Measurements from ENCODE around the gene AOPEP.

Gene AOPEP

DNA sequence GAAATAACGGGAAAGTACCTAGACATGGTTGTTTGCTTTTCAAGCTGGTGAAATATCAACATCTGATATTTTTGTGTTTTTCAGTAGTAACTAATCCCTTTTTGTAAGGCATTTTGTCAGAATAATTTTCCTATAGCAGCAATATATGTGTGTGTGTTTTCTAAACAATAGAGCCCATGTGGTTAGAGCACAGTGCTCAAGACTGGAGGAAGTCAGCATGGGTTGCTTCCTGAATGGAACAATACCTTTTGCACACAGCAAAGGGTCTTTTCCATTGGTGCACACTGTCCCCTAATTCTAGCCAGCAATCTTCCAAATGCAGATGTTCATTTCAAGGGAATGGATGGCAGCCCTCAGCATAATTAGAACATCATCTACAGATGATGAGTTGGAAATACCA, 270.1 kb downstream of the AOPEP start:
- Mint-ChIP-seq H3K27me3 (peaks cover 23% of the 10 kb centered on the region), H3K27ac (no peak overlapping the region), H3K36me3 (ENCODE audit: low read depth) (no peaks in the 10 kb centered on the region), H3K9me3 (no peaks in the 10 kb centered on the region), H3K4me1 (ENCODE audit: low read depth) (no peaks in the 10 kb centered on the region), H3K4me3 (no peak overlapping the region)

DNA sequence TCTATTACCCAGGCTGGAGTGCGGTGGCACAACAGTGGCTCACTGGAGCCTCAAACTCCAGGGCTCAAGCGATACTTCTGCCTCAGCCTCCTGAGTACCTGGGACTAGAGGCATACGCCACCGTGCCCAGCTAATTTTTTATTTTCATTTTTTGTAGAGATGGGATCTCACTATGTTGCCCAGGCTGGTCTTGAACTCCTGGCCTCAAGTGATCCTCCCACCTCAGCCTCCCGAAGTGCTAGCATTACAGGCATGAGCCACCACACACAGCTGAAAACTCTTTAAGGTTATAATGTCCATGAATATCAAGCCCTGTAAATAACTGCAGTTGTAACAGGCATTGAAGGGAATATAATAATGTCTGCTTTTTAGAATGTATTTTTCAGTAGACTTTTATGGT, 271.2 kb downstream of the AOPEP start:
- no peaks in the 10 kb centered on the region for H3K4me1 Mint-ChIP-seq (ENCODE audit: low read depth)
- no peaks in the 10 kb centered on the region for H3K9me3 Mint-ChIP-seq
- H3K4me3 Mint-ChIP-seq = no peak overlapping the region
- no peak overlapping the region for H3K27ac Mint-ChIP-seq
- H3K27me3 Mint-ChIP-seq = peaks cover 34% of the 10 kb centered on the region
- H3K36me3 Mint-ChIP-seq (ENCODE audit: low read depth) = no peaks in the 10 kb centered on the region

DNA sequence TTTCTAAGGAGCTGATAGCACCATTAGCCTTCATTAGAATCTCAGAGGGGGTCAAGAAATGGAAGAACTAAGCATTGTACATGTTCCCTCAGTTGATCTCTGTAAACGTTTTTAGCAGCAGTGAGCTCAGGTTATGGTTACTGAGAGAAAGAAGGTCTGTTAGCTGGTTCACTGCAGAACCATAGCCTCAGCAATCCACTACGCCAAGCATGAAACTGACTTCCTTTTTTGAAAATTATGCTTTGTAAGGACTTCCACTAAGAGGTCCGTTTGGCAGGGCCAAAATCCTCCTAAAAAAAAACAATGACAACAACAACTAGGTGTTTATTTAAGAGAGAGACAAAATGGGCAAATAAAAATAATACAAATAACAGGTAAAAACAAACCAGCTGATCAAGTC, 273.3 kb downstream of the AOPEP start:
- H3K4me3 Mint-ChIP-seq = no peak overlapping the region
- H3K27me3 Mint-ChIP-seq = peaks cover 48% of the 10 kb centered on the region
- H3K27ac Mint-ChIP-seq = no peak overlapping the region
- H3K4me1 Mint-ChIP-seq (ENCODE audit: low read depth) = peaks cover 5% of the 10 kb centered on the region
- no peaks in the 10 kb centered on the region for H3K9me3 Mint-ChIP-seq
- H3K36me3 Mint-ChIP-seq (ENCODE audit: low read depth) = no peaks in the 10 kb centered on the region

DNA sequence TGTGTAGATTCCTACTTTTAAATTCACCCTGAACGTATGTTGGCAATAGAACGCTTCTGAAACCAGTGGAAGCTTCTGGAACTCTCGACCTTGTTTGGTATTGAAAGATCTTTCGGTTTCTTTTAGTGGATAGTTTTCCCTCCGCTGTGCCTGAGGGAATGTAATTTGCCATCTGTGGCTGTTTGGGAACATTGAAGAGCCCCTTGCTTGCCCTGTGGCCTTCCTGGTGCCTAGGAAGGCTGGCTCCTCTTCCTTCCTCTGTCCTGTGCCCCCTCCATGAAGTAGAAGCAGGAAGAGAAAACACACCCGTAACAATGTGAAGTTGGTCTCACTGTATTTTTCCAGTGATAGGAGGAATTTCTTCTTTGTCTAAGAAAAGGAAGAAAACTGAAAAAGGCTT, 274.3 kb downstream of the AOPEP start:
- peaks cover 54% of the 10 kb centered on the region for H3K27me3 Mint-ChIP-seq
- H3K27ac Mint-ChIP-seq = no peak overlapping the region
- H3K9me3 Mint-ChIP-seq = no peaks in the 10 kb centered on the region
- no peaks in the 10 kb centered on the region for H3K36me3 Mint-ChIP-seq (ENCODE audit: low read depth)
- H3K4me3 Mint-ChIP-seq = no peak overlapping the region
- H3K4me1 Mint-ChIP-seq (ENCODE audit: low read depth) = peaks cover 5% of the 10 kb centered on the region

DNA sequence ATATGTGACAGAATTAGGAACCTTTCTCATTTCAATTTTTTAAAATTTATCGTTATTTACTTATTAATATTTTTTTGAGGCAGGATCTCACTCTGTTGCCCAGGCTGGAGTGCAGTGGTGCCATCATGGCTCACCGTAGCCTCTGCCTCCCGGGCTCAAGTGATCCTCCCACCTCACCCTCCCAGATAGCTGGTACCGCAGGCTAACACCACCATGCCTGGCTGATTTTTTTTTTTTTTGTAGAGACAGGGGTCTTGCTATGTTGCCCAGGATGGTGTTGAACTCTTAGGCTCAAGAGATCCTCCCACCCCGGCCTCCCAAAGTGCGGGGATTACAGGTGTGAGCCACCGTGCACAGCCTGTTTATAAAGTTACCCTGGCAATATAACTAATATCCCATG, 275.2 kb downstream of the AOPEP start:
- Mint-ChIP-seq H3K4me3 (no peak overlapping the region), H3K4me1 (ENCODE audit: low read depth) (peaks cover 10% of the 10 kb centered on the region), H3K36me3 (ENCODE audit: low read depth) (peaks cover 8% of the 10 kb centered on the region), H3K27ac (no peak overlapping the region), H3K9me3 (no peaks in the 10 kb centered on the region), H3K27me3 (peaks cover 63% of the 10 kb centered on the region)

DNA sequence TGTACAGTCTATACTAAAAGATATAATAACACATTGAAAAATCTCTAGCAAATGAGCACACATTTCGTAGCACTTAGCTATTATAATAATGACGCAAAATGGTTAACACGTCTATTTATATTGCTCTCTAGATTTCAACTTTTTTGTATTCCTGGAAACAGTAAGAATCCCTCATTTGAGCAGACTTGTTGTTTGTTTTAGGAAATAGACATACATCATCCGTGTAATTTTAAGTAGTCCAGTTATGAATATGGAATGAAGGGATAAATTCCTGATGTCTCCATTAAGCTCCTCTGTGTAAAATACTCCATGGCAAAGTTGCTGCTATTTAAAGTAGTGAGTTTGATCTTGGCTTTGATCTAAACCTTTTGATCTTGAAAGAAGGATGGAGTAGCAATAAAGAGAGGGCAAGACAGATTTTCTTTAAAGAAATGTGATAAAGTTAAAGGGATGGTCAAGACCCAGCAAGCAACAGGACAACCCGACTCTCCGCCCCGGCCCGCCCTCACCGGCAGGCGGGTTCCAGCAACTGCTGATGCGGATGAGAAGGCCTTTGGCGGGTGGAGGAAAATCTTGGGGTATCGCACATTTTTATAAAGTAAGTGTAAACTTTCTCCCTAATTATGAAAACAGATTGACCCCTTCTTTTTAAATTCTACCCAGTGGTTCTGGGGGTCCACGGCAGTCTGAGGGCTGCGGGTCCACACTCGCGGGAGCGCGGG, 277.4 kb downstream of the AOPEP start:
- Mint-ChIP-seq H3K27ac (no peak overlapping the region), H3K4me1 (ENCODE audit: low read depth) (peaks cover 31% of the 10 kb centered on the region), H3K27me3 (peaks cover 60% of the 10 kb centered on the region), H3K36me3 (ENCODE audit: low read depth) (peaks cover 12% of the 10 kb centered on the region), H3K9me3 (no peaks in the 10 kb centered on the region), H3K4me3 (peak overlapping the region; percentile 78)

DNA sequence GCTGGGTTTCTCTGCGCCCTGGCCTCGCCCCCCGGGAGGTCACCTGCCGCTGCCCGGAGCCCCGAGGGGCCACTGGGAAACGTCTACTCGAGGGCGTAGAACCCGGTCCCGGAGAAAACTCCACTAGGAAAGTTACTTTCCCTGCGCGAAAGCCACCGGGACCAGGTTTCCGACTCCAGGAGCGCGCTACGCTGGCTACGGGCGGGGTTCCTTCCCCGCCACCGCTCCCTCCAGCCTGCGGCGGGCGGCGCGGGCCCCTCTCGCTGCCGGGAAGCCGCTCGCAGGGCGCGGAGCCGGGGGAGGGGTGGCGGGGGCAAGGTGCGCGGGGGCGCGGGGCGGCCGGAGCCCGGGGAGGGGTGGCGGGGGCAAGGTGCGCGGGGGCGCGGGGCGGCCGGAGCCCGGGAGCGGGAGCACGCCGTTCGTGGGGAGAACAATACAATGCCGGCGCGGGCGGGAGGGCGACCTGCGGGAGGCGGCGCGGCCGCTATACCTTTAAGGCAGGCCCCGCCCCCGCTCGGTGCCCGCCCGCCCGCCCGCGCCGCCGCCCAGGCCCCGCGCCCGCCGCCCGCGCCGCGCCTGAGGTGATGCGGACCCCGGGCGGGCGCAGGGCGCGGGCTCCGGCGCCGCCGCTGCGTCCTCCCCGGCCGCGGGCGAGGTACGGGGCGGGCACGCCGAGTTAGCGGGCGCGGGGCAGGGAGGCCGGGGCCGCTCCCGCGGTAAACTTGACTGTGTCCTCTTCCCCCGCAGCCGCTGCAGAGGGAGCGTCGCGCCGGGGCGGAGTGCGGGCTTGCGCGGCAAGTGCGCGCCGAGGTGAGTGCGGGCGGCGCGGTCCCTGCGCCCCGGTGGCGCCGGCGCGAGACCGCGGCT, 278.1 kb downstream of the AOPEP start:
- H3K27me3 Mint-ChIP-seq = peaks cover 53% of the 10 kb centered on the region
- H3K36me3 Mint-ChIP-seq (ENCODE audit: low read depth) = peaks cover 12% of the 10 kb centered on the region

DNA sequence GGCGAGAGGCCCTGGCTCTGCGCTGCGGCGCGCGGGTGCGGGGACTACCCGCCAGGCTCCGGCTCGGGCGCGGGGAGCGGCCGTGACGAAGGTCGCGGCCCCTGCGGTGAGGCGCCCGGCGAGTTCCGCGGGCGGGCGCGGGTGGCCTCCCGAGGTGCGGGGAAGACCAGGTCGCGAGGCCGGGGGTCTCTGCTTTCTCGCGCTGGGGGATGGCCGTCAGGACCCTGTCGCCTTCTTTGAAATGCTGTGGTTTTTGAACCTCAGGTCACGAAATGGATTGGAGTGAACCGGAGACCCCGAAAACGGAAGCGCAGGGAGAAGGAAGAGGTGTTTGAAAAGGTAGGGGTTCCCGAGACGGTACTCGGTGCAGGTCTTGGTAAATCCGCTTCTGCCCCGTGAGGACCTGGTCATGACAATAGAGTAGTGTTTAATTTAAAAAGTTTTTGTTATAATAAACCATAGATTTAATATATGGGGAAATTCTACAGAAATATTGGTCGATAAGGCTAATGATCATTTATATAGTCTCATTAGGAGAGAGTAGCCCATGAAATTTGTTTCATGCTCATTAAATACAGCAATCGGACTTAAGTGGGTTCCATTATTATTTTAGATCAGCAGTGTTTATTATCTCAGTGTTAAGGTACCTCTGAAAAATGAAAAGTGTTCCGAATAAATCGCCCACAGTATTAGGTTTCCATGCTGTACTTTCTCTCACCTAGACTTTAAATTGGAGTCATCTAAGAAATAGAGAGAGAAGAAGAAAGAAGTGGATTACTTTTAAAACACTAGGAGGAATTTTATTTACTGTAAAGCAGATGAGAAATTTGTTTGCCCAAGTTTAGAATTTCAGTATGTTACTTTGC, 279.0 kb downstream of the AOPEP start:
- Mint-ChIP-seq H3K27ac (no peak overlapping the region), H3K36me3 (ENCODE audit: low read depth) (peaks cover 12% of the 10 kb centered on the region), H3K4me3 (peak overlapping the region; percentile 73), H3K4me1 (ENCODE audit: low read depth) (peaks cover 31% of the 10 kb centered on the region), H3K9me3 (no peaks in the 10 kb centered on the region), H3K27me3 (peaks cover 49% of the 10 kb centered on the region)

More for the DNA sequence above, 278.1 kb downstream of the AOPEP start:
- H3K4me1 Mint-ChIP-seq (ENCODE audit: low read depth) = peaks cover 31% of the 10 kb centered on the region
- no peaks in the 10 kb centered on the region for H3K9me3 Mint-ChIP-seq
- no peak overlapping the region for H3K27ac Mint-ChIP-seq
- H3K4me3 Mint-ChIP-seq = peak overlapping the region; percentile 78

DNA sequence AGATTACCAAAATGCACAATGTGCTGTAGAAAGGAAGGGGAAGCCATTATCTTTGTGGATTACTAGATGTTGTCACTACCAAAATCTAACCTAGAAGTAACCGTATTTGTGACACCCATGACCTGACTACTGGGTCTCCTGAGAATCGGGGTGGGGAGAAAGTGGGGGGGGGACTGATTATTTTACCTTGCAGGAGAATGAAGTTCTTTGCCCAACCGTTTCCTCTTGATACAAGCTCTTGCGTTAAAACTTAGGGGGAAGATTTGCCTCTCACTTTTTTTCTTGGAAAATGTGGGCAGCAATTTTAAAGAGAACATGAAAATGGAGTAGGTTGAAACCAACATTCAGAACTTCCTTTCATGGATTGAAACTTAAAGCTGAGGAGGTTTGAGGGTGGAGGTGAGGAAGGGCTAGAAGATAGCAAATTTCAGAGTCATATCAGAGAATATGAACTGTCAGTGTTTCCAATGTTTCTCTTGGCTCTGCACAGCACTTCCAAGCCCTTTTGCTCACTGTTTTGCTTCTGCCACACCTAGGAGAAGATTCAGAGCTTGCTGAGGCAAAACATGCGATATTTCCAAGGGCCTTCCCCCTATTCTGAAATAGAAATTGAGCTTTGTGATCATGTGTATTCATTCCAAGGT, 280.8 kb downstream of the AOPEP start:
- peaks cover 33% of the 10 kb centered on the region for H3K27me3 Mint-ChIP-seq
- peaks cover 12% of the 10 kb centered on the region for H3K36me3 Mint-ChIP-seq (ENCODE audit: low read depth)
- H3K9me3 Mint-ChIP-seq = no peaks in the 10 kb centered on the region
- no peak overlapping the region for H3K27ac Mint-ChIP-seq
- H3K4me3 Mint-ChIP-seq = no peak overlapping the region
- H3K4me1 Mint-ChIP-seq (ENCODE audit: low read depth) = peaks cover 31% of the 10 kb centered on the region

DNA sequence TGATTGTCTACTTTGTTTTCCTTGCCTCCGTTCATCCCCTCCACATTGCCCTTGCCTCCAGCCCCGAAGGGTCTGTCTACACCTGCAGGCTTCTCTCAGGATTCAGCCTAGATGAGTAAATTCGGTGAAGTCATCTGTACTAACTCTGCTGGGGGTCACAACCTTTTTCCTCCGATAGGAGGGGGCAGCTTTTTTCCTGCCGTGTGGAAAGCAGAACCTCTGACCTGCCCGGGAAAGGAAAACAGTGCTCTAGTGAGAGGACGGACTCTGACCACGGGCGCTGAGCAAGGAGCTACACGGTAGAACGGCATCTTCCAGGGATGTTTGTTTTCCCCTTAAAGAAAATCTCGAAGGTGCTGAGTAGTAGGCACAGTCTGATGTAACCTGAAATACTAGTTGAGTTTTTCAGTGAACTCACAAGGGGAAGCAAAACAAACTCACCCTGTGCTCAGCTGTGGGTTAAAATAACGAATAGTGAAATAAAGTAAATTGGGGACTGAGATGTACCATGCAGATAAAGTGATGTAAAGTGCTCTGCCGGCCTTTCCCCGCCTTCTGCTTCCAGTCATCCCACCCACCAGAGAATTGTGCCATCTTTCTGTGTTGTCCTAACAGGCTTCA, 281.8 kb downstream of the AOPEP start:
- Mint-ChIP-seq H3K27ac (no peak overlapping the region), H3K4me3 (no peak overlapping the region), H3K9me3 (no peaks in the 10 kb centered on the region), H3K4me1 (ENCODE audit: low read depth) (peaks cover 31% of the 10 kb centered on the region), H3K36me3 (ENCODE audit: low read depth) (peaks cover 12% of the 10 kb centered on the region), H3K27me3 (peaks cover 24% of the 10 kb centered on the region)

DNA sequence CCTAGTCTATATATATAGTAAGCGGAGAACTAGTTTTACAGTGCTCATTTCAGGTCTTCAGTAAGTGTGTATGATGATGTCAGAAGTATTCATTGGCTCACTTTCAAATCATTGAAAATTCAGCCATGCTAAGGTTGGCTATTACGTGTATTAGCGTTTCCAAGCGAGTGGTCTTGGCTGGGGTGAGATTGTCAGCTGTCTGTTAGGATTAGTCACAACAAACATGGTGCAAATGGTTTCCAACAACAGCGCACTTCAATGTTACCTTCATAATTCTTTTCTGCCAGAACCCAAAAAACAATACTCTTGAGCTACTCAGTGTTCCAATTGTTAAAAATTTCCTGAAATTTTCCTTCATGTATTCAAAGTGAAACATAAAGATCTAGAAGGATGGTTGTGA, 283.0 kb downstream of the AOPEP start:
- Mint-ChIP-seq H3K4me1 (ENCODE audit: low read depth) (peaks cover 25% of the 10 kb centered on the region), H3K36me3 (ENCODE audit: low read depth) (peaks cover 12% of the 10 kb centered on the region), H3K27me3 (peaks cover 15% of the 10 kb centered on the region), H3K9me3 (no peaks in the 10 kb centered on the region), H3K27ac (no peak overlapping the region), H3K4me3 (no peak overlapping the region)

DNA sequence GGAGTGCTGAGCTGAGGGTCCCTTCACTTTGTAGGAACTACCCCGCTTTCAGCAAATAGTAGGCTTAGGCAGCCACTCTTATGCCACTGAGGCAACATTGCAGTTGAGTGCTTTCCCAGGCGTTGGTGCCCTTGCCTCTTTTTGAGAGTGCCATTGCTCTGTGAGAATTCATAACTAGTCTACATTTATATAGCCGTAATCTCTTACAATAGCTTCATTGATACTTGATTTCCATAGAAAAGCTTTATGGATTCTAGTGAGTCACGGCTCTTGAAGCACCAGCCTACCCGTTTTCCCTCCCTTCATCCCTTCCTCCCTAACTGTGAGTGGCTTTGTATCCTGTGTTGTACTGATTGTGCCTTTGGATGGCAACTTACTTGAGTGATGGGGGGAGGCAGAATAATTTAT, 283.9 kb downstream of the AOPEP start:
- H3K4me1 Mint-ChIP-seq (ENCODE audit: low read depth) = peaks cover 25% of the 10 kb centered on the region
- H3K36me3 Mint-ChIP-seq (ENCODE audit: low read depth) = peaks cover 12% of the 10 kb centered on the region

DNA sequence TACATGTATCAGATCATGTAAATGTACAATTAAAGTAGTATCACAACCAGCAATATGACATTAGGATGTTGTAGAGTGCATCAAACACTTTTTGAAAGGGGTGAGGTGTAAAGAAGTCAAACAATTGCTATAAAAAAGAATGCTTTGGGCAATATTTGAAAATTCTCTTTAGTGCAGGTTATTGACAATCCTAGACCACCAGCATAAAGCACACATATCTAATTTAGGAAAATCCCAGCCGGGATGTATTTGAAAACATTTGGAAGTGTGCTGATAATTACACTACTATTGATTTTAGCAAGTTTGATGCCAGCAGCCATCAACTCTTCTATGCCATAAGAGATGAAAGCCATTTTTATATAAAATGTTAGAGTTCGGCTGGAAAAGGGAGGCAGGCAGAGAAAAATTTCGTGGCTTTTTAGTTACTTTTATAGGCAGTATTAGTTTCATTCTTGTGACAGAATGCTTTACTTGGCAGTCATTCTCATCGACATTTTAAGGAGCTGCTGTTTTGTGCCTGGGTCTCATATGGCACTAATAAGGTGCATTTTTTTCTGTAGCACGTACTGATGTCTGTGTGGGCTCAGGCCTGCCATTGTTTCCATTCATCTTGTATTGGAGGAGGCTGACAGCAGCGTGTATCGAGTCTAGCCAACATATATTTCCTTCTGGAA, 285.7 kb downstream of the AOPEP start:
- no peak overlapping the region for H3K27ac Mint-ChIP-seq
- H3K27me3 Mint-ChIP-seq = no peaks in the 10 kb centered on the region
- peaks cover 16% of the 10 kb centered on the region for H3K4me1 Mint-ChIP-seq (ENCODE audit: low read depth)
- peaks cover 4% of the 10 kb centered on the region for H3K36me3 Mint-ChIP-seq (ENCODE audit: low read depth)
- H3K9me3 Mint-ChIP-seq = no peaks in the 10 kb centered on the region
- no peak overlapping the region for H3K4me3 Mint-ChIP-seq

More for the DNA sequence above, 283.9 kb downstream of the AOPEP start:
- Mint-ChIP-seq H3K9me3 (no peaks in the 10 kb centered on the region), H3K27me3 (peaks cover 13% of the 10 kb centered on the region), H3K27ac (no peak overlapping the region), H3K4me3 (no peak overlapping the region)

DNA sequence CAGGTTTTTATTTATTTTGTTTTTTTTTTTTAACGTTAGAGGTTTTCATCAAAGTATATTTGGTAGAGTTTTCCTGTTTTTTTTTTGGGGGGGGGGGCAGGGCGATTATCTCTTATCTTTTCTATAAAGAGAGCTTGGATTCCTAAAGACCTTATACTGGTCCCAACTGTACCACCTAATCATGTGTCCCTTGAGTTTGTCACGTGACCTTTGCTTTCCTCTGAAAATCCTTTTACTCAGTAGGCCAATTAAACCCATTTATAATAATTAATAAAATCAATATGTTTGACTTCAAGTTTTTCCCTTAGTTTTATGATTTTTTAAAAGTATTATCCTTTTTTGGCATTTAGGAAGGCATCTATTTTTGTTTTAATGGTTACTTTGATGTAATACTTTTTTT, 286.4 kb downstream of the AOPEP start:
- H3K27me3 Mint-ChIP-seq = no peaks in the 10 kb centered on the region
- H3K4me1 Mint-ChIP-seq (ENCODE audit: low read depth) = peaks cover 9% of the 10 kb centered on the region
- H3K4me3 Mint-ChIP-seq = no peak overlapping the region
- no peak overlapping the region for H3K27ac Mint-ChIP-seq
- no peaks in the 10 kb centered on the region for H3K9me3 Mint-ChIP-seq
- peaks cover 4% of the 10 kb centered on the region for H3K36me3 Mint-ChIP-seq (ENCODE audit: low read depth)

Data from stimulated activated naive CD8-positive, alpha-beta T cell treated with anti-CD3 and anti-CD28 coated beads, Interleukin-15, Interleukin-2, amounts not matched to agents 100 ng/mL and 50 ng/mL, for 24 hours (primary cell).